Inflammatory macrophage treated with lipopolysaccharide for 4 hours (primary cell): ENCODE results near the gene HS3ST5.
"Not testable (repeated sequence)": the region's sequence is repeated elsewhere in the genome, so short reads cannot be mapped to it uniquely, and the experiment has no call there.

Experiments
- DNase-seq: peaks from one replicate; pipeline ENCODE4 v3.0.0-alpha.2; 2020

HS3ST5 gene

GRCh38 chr6:114272582-114272981 lies 70.2 kb downstream of the HS3ST5 start:
- DNase-seq: no peak

GRCh38 chr6:114271405-114271804 lies 71.4 kb downstream of the HS3ST5 start:
- DNase-seq: no peak

GRCh38 chr6:114267897-114268296 lies 74.9 kb downstream of the HS3ST5 start:
- no peak for DNase-seq

GRCh38 chr6:114260810-114261209 lies 82.0 kb downstream of the HS3ST5 start:
- no peak for DNase-seq

GRCh38 chr6:114258376-114258775 lies 84.4 kb downstream of the HS3ST5 start:
- no peak for DNase-seq

- DNase-seq: no peak
Observed at GRCh38 chr6:114253431-114253830, 89.4 kb downstream of the HS3ST5 start.

GRCh38 chr6:114249522-114249921 lies 93.3 kb downstream of the HS3ST5 start:
- DNase-seq: no peak

GRCh38 chr6:114247101-114247500 lies 95.7 kb downstream of the HS3ST5 start:
- DNase-seq: no peak

GRCh38 chr6:114240796-114241195 lies 102.0 kb downstream of the HS3ST5 start:
- DNase-seq: no peak

GRCh38 chr6:114228675-114229074 lies 114.1 kb downstream of the HS3ST5 start:
- no peak for DNase-seq

GRCh38 chr6:114227944-114228468 lies 114.8 kb downstream of the HS3ST5 start:
- DNase-seq: no peak

- DNase-seq: no peak
Observed at GRCh38 chr6:114220241-114220640, 122.6 kb downstream of the HS3ST5 start.

- DNase-seq: no peak
Observed at GRCh38 chr6:114218437-114219340, 124.1 kb downstream of the HS3ST5 start.

GRCh38 chr6:114217996-114218395 lies 124.8 kb downstream of the HS3ST5 start:
- not testable (repeated sequence) for DNase-seq

- no peak for DNase-seq
Observed at GRCh38 chr6:114216789-114217467, 125.9 kb downstream of the HS3ST5 start.

- no peak for DNase-seq
Observed at GRCh38 chr6:114210467-114210866, 132.4 kb downstream of the HS3ST5 start.

- DNase-seq: no peak
Observed at GRCh38 chr6:114203460-114203859, 139.4 kb downstream of the HS3ST5 start.

GRCh38 chr6:114202389-114202788 lies 140.4 kb downstream of the HS3ST5 start:
- no peak for DNase-seq

GRCh38 chr6:114200891-114201290 lies 141.9 kb downstream of the HS3ST5 start:
- DNase-seq: no peak

GRCh38 chr6:114195631-114196403 lies 147.0 kb downstream of the HS3ST5 start:
- DNase-seq: no peak

- no peak for DNase-seq
Observed at GRCh38 chr6:114195027-114195365, 147.8 kb downstream of the HS3ST5 start.

GRCh38 chr6:114194362-114195026 lies 148.3 kb downstream of the HS3ST5 start:
- DNase-seq: no peak

GRCh38 chr6:114187563-114187962 lies 155.3 kb downstream of the HS3ST5 start:
- no peak for DNase-seq
